KMS-11 (cell line): ENCODE data around the gene TIMM10.
A peak's percentile ranks its signal among the peaks of the same experiment; 100 is the strongest.

Experiments used
- H2AFZ ChIP-seq: fragments of 200-600 bp; sonication (generic); 2 replicates; pipeline ENCODE4 v1.6.1; 2016; ENCODE audit warnings: antibody characterized with exemption, mixed run types, low read depth
- H3K27ac ChIP-seq: fragments of 200-600 bp; sonication (generic); 2 replicates; pipeline ENCODE4 v1.6.1; 2016; ENCODE audit warnings: mild to moderate bottlenecking, mixed run types
- H3K27me3 ChIP-seq: fragments of 200-600 bp; sonication (generic); 2 replicates; pipeline ENCODE4 v1.6.1; 2017; ENCODE audit warnings: mild to moderate bottlenecking, low read depth, mixed run types, moderate library complexity; ENCODE audit not compliant: insufficient read depth
- H3K36me3 ChIP-seq: fragments of 200-600 bp; sonication (generic); 2 replicates; pipeline ENCODE4 v1.6.1; 2017; ENCODE audit warnings: mild to moderate bottlenecking, mixed run types; ENCODE audit not compliant: insufficient read depth
- H3K4me1 ChIP-seq: fragments of 200-600 bp; sonication (generic); 2 replicates; pipeline ENCODE4 v1.6.1; 2016; ENCODE audit warnings: mild to moderate bottlenecking, low read depth, mixed run types; ENCODE audit not compliant: poor library complexity, severe bottlenecking
- H3K4me2 ChIP-seq: fragments of 200-600 bp; sonication (generic); 2 replicates; pipeline ENCODE4 v1.7.0; 2016; ENCODE audit warnings: mild to moderate bottlenecking, mixed run types
- H3K4me3 ChIP-seq: fragments of 200-600 bp; sonication (generic); IDR thresholded peaks from 2 replicates; pipeline ENCODE4 v1.6.1; 2017; ENCODE audit warnings: low read depth, low read length, mixed read lengths; ENCODE audit not compliant: insufficient read depth
- H3K79me2 ChIP-seq: fragments of 200-600 bp; sonication (generic); 2 replicates; pipeline ENCODE4 v1.6.1; 2016; ENCODE audit warnings: low read depth, mixed run types; ENCODE audit not compliant: insufficient read depth
- H3K9ac ChIP-seq: fragments of 200-600 bp; sonication (generic); 2 replicates; pipeline ENCODE4 v1.6.1; 2016; ENCODE audit warnings: mild to moderate bottlenecking, mixed run types
- H4K20me1 ChIP-seq: fragments of 200-600 bp; sonication (generic); 2 replicates; pipeline ENCODE4 v1.6.1; 2016; ENCODE audit warnings: mild to moderate bottlenecking, mixed run types; ENCODE audit not compliant: insufficient read depth
- CTCF ChIP-seq: fragments of 200-600 bp; sonication (generic); conservative IDR thresholded peaks from 2 replicates; pipeline ENCODE4 v1.6.1; 2017; ENCODE audit warnings: low read depth, mild to moderate bottlenecking, antibody characterized with exemption, low read length, moderate library complexity, mixed read lengths

Gene TIMM10

GRCh38 chr11:57496109-57496820 lies 34.3 kb downstream of the TIMM10 start:
- H3K4me1 ChIP-seq, result peaks cover 17% of the 10 kb centered on the region
- no peak overlapping the region for H3K4me3 ChIP-seq
- no peaks in the 10 kb centered on the region for H4K20me1 ChIP-seq
- H3K9ac ChIP-seq, result no peak overlapping the region
- H2AFZ ChIP-seq, result no peak overlapping the region
- no peak overlapping the region for H3K4me2 ChIP-seq
- H3K36me3 ChIP-seq, result no peaks in the 10 kb centered on the region
- no peak for TF ChIP-seq CTCF
- H3K27me3 ChIP-seq, result no peaks in the 10 kb centered on the region
- H3K27ac ChIP-seq, result no peak overlapping the region
- H3K79me2 ChIP-seq, result no peaks in the 10 kb centered on the region

- H3K4me3 ChIP-seq, result no peak overlapping the region
- H3K27me3 ChIP-seq, result no peaks in the 10 kb centered on the region
- H3K36me3 ChIP-seq, result no peaks in the 10 kb centered on the region
- H3K4me1 ChIP-seq, result peaks cover 17% of the 10 kb centered on the region
- H3K9ac ChIP-seq, result no peak overlapping the region
- TF ChIP-seq CTCF, result peak; percentile 92
- no peak overlapping the region for H3K4me2 ChIP-seq
- H3K27ac ChIP-seq, result no peak overlapping the region
- no peak overlapping the region for H2AFZ ChIP-seq
- H4K20me1 ChIP-seq, result no peaks in the 10 kb centered on the region
- no peaks in the 10 kb centered on the region for H3K79me2 ChIP-seq
Observed at GRCh38 chr11:57493507-57494503, 36.7 kb downstream of the TIMM10 start.

GRCh38 chr11:57491371-57492061 lies 39.0 kb downstream of the TIMM10 start:
- peak; percentile 67 for TF ChIP-seq CTCF
- peaks cover 24% of the 10 kb centered on the region for H3K4me1 ChIP-seq
- H3K9ac ChIP-seq, result no peak overlapping the region
- H3K27me3 ChIP-seq, result no peaks in the 10 kb centered on the region
- no peak overlapping the region for H2AFZ ChIP-seq
- H3K27ac ChIP-seq, result no peak overlapping the region
- H3K4me3 ChIP-seq, result no peak overlapping the region
- H3K79me2 ChIP-seq, result no peaks in the 10 kb centered on the region
- no peak overlapping the region for H3K4me2 ChIP-seq
- no peaks in the 10 kb centered on the region for H4K20me1 ChIP-seq
- no peaks in the 10 kb centered on the region for H3K36me3 ChIP-seq

GRCh38 chr11:57490456-57491248 lies 39.9 kb downstream of the TIMM10 start:
- H3K27ac ChIP-seq, result no peak overlapping the region
- no peaks in the 10 kb centered on the region for H3K36me3 ChIP-seq
- no peaks in the 10 kb centered on the region for H3K79me2 ChIP-seq
- H3K4me3 ChIP-seq, result no peak overlapping the region
- no peak overlapping the region for H3K9ac ChIP-seq
- H3K27me3 ChIP-seq, result no peaks in the 10 kb centered on the region
- H3K4me1 ChIP-seq, result peaks cover 24% of the 10 kb centered on the region
- H4K20me1 ChIP-seq, result no peaks in the 10 kb centered on the region
- no peak overlapping the region for H3K4me2 ChIP-seq
- no peak for TF ChIP-seq CTCF
- no peak overlapping the region for H2AFZ ChIP-seq
